Amygdala (tissue), 56 donors: ENCODE results near the gene BCL7C.
"Not testable (repeated sequence)": the region's sequence is repeated elsewhere in the genome, so short reads cannot be mapped to it uniquely, and the experiment has no call there.

ENCODE experiments used
- DNase-seq, 56 donors: peaks; one replicate each; lab custom pipeline; 2025; lab: John Stamatoyannopoulos, UW

Gene BCL7C

DNA sequence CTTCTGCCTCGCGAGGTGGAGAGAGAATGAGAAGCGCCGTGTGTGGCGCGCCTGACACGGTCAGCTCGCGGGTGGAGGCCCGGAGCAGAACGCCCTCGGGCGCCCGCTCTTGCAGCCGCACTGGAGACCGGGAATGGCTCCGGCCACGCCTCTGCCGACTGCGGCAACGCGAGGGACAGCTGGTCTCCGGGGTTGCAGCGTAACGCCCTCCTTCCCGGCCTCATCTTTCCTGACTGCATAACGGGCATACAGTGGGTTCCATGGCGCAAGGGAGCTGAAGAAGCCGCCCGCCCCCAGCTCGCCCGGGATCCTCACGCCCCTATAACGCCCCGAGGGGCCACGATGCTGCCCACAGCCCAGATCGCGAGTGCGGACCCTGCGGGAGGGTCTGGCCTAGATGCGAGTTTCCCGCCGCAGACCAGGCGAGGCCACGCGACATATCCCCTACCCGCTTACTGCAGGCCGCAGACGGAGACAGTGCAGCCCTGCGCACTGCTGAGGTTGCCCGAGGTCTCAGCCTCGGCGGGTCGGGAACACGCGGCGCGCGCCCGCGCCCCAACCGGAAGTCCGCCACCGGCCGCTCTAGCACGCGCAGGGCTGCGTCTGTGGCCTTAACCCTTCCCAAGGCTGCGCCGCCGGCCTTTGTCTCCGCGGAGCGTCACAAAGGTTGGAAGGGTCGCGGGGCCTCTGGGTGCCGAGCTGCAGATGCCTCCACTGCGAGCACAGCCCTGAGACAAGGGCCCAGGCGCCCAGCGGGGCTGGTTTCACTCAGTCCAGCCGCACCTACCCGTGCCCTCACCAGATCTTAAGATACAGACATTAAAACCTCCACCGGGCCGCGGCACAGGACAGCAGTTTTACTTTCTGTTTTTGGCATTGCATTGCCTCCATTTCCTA, 18.8 kb downstream of the BCL7C start:
- DNase-seq, result peak; percentile 24 to 92 (median 80)

DNA sequence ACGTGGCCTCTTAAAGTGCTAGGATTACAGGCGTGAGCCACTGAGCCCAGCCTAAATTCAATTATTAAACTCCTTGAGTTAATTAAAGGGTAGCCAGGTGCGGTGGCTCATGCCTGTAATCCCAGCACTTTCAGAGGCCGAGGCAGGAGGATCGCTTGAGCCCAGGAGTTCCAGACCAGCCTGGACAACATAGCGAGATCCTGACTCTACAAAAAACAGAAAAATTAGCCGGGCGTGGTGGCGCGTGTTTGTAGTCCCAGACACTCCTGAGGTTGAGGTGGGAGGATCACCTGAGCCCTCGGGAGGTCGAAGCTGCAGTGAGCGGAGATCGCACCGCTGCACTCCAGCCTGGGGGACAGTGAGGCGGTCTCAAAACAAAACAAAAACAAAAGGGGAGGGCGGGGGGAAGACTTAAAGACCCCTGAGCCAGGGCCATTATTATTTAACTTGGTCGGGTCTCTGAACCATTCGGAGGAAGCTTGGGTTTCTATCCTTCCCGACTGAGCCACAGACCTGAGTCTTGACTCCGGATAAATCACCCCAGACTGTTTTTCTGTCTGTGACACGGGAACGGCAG, 19.5 kb downstream of the BCL7C start:
- no peak for DNase-seq

DNA sequence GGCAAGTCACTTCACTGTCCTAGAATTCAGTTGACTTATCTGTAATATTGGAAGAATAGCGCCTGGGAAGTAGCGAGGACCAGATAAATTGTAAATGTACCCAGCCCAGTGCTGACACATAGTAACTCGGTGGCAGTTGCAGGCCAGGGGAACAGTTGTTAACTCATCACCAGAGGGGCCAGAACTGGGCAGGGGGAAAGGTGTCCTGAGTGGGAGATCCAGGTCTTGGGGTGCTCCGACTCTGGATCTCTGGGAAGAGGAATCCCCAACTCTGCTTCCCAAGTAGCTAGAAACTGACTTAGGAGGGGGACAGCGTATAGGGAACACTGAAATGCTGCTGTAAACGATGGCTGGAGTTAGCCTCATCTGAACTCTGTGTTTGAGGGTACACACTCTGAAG, 23.0 kb downstream of the BCL7C start:
- no peak for DNase-seq

DNA sequence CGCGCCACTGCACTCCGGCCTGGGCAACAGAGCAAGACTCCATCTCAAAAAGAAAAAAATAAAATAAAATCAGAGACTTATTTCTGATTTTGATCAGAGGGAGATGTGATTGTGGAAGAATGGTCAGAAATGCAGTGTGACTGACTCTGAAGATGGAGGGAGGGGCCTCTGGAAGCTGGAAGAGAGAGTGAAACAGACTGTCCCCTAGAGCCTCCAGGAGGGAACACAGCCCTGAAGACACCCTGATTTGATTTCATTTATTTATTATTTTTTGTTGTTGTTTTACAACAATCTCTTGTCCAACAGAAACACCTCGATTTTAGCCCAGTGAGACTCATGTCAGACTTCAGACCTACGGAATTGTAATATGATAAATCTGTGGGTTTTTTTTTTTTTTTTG, 26.1 kb downstream of the BCL7C start:
- no peak for DNase-seq

DNA sequence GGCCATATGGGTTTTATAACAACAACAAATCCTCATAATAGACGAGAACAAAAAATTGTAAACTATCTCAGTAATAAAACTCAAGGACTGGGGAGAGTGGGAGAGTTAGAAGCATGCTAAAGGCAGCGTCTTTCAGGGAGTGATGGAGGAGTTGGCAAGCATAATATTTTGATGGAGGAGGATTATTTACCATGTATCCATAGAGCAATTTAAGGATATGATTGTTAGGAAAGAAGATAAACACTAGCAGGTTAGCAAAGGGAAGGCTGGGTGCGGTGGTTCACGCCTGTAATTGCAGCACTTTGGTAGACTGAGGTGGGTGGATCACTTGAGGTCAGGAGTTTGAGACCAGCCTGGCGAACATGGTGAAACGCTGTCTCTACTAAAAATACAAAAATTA, 27.8 kb downstream of the BCL7C start:
- no peak for DNase-seq

DNA sequence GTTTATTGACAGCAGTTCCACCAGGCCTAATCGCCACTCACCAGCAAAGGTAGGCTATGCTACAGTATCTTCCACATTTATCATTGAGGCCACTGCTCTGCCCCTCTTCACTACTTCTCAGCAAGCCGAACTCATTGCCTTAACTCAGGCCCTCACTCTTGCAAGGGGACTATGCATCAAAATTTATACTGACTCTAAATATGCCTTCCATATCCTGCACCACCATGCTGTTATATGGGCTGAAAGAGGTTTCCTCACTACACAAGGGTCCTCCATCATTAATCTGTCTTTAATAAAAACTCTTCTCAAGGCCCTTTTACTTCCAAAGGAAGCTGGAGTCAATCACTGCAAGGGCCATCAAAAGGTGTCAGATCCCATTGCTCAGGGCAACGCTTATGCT, 30.7 kb downstream of the BCL7C start:
- not testable (repeated sequence) for DNase-seq

DNA sequence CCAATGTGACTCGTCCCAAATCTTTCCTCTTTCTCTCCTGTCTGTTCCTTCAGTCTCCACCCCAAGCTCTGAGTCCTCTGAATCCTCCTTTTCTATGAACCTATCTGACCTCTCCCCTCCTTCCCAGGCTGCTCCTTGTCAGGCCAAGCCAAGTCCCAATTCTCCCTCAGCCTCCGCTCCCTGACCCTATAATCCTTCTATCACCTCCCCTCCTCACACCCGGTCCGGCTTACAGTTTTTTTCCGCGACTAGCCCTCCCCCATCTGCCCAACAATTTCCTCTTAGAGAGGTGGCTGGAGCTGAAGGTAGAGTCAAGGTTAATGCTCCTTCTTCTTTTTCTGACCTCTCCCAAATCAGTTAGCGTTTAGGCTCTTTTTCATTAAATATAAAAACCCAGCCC, 33.1 kb downstream of the BCL7C start:
- DNase-seq, result not testable (repeated sequence)

DNA sequence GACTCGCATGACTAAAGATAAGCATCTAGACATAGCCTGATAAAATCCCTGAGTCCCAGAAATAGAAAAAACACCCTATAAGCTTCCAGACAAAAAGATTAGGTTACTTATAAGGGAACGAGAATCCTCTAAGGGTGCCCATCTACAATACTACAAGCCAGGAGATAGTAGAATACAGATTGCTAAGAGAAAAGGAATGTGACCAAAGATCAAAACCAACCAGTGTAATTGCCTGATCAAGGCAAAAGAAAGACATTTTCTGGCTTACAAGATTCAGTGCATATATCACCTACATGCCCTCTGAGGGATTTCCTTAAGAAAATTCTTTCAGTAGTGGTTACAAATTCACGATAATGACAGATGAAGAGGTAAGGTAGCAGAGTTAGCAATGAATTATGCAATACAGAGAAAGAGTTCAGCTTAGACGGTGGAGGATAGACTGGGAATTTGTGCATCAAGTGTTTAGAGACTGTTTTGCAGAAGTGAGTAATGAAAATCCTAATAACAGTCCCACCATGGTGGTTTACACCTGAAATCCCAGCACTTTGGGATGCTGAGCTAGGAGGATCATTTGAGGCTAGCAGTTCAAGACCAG, 35.0 kb downstream of the BCL7C start:
- DNase-seq, result no peak

DNA sequence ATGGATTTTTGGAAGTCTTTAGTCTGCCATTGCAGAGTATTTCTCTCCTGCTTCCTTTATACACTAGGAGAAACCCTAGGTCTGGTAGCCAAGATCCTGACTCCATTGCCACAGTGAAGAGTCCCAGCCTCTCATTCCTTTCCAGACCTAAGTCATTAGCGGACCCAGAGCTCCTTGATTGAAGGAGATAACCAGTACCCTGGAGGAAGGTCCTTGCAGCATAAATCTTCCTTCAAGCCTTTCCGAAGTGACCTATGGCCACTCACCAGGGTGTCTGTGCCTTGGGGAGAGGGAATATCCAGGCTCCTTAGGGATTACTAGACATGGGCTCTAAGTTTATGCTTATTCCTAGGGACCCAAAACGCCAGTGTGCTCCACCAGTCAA, 35.8 kb downstream of the BCL7C start:
- DNase-seq, result no peak

DNA sequence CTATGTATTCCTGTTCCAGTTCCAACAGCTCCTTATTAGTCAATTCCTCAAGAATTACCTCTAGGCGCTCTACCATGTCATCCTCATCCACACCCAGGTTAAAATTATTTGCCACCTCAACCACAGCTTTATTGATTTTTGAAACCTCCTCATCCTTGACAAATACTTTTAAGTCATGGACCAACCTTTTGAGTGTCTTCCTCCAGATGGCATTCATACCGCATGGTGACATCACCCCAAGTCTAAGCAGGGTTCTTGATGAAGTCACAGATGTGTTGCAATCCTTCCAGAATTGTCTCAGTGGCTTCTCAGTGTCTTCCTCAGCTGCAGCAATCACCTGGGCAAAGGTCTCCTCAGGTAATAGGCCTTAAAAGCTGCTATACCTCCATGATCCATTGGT, 40.1 kb downstream of the BCL7C start:
- DNase-seq, result no peak

DNA sequence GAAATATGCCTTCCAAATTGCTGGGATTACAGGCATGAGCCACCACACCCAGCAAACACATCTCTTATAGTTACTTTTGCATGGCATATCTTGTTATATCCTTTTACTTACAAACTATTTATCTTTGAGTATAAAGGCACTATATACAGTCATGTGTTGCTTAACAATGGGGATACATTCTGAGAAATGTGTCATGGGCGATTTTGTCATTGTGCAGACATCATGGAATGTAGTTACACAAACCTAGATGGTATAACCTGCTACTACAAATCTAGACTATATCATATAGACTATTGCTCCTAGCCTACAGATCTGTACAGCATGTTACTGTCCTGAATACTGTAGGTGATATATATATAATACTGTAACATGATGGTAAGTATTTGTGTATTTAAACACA, 43.6 kb downstream of the BCL7C start:
- no peak for DNase-seq

DNA sequence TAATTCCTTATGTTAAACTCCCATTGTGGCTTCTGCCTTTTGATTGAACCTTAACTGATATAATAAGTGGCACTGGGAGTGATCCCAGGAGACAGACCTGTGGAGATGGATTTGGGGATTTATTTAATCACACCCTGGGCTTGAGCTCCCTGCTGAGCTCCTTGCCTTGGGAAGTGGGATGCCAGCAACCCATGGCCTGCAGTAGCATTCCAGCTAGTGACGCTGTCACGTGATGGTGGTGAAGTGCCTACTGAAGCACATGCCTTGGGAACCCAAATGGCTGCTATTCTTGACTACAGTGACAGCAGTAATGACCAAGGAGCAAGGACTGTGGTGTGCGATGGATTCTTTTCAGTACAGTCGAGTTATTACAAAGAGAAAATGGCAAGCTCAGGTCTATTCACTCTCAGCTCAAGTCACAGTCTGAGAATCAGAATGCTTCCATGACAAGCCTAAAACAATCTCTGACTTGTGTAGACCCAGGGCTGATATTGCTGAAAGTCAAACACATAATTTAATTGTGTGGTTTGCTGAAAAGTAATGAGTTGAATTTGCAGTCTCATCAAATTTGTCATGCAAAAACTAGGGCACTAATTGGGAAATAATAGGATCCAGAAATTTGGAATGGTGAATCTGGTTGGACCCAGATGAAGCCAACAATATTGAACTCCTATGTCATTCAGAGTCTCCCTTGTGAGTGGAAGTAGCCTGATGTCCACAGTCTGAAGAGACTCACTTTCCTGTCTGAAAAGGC, 47.1 kb downstream of the BCL7C start:
- no peak for DNase-seq

DNA sequence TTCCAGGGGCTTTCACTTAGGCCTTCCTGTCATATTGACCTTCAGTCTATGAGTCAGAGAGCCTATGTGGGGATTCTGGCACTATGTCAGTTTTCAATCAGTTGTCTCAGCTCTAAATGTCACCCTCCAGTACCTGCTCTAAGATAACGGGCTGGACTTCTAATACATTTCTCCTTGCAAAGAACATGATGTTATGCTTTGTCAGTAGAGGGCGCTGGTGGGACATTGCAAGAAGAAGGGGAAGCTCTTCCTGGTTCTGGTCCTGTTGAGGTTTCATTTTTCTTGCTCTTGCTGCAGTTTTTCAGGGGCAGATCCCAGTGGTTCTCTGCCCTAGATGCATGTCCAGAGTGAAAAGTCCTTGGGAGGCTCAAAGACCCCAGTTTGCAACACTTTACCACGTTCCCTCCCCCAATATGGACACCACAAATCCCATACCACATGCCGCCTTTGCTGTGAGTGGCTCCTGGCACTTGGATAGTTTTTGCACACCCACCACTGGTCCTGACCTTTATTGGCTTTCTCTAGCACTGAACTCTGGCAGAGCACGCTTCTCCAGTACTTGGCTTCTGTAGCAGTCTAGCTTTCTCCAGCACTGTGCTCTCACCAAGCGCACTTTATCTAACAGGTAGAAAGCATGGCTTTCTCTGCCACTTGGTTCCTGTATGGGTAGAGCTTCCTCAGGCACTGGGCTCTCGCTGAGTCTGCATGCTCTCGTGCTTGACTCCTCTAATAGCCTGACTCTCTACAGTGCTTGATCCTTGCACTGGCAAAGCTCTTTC, 49.0 kb downstream of the BCL7C start:
- DNase-seq, result peak in 41 of 56 donors; percentile 1 to 73 (median 30)

DNA sequence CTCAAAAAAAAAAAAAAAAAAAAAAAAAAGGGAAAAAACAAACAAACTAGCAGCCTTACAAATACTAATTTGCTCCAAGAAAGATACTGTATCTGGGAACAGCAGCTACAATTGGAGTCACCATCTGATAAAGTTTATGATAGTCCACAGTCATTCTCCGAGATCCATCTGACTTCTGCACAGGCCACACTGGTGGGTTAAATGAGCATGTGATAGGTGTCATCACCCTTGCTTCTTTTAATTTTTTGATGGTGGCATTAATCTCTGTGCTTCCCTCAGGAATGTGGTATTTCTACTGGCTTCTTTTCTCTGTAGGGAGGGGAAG, 49.6 kb downstream of the BCL7C start:
- DNase-seq, result no peak

DNA sequence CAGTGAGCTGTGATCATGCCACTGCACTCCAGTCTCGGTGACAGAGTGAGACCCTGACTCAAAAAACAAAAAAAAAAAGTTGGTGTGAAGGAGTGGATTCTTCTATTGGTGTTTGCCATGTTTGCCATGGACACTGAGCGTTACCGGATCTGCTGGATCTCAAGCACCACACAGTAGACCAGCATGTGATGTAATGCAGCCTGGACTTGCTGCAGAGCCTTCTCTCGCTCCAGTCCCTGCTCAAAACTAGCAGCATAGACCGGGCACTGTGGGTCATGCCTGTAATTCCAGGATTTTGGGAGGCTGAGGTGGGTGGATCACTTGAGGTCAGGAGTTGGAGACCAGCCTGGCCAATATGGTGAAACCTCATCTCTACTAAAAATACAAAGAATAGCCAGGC, 50.4 kb downstream of the BCL7C start:
- no peak for DNase-seq

DNA sequence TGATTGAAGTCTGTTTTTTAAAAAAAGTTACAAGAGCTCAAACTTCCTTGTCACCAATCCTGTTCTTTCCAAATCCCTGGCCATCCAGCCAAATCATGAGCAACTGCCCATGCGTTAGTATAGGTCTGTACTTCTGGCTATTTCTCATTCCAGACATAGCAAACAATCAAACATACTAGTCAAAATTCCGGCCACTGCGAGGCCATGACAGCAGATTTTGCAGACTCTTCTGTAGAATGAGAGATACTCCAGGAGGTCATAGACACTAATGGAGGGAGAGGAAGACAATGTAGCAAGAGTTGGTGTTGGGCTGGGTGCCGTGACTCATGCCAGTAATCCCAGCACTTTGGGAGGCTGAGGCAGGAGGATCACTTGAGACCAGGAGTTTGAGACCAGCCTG, 50.9 kb downstream of the BCL7C start:
- no peak for DNase-seq

DNA sequence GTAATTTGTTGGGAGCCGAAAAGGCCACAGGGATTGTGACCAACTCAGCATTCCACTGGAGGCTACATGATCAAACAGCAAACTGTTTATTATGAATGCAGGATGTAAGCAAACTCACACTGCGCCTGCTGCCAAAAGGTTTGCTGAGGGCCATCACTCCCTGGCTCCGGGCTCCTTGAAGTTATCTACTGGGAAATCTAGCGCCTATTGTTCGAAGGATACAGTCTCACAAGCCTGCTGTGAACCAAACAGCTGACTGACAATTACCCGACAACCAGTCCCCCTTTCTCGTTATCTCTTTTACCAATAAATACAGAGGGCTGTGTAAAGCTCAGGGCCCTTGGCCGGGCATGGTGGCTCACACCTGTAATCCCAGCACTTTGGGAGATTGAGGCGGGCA, 52.5 kb downstream of the BCL7C start:
- no peak for DNase-seq

DNA sequence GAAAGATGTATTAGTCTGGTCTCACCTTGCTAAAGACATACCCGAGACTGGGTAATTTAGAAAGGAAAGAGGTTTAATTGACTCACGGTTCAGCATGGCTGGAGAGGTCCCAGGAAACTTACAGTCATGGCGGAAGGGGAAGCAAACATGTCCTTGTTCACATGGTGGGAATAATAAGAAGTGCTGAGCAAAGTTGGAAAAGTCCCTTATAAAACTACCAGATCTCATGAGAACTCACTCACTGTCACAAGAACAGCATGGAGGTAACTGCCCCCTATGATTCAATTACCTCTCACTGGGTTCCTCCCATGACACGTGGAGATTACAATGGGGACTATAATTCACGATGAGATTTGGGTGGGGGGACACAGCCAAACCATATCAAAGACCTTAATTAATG, 53.3 kb downstream of the BCL7C start:
- DNase-seq, result no peak

DNA sequence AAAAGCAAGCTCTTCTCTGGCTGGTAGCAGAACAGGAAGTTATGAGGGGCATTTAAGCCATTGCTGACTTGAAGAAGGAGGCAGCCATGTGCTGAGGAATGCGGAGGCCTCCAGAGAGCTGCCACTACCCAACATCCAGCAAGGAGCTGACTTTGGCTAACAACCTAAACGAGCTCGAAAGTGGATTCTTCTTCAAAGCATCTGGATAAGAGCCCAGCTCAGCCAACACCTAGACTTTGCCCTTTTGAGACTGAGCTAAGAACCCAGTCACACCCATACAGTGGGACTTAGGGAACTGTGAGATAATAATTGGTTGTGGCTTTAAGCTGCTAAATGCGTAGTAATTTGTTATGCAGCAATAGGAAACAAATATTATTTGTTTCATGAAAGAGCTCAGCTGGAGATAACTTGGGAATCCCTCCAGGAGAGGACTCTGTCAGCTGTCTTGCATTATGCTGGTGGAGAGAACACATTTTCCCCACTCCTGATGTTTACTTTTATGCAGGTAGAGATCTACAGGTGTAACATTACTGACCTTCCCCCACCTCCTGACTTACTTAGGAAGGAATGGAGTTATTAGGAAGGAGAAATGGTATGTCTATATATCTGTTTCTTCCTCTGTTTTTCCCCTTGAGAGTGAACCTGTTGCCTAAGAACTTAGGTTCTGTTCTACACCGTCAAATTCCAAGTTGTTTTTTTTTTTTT, 54.2 kb downstream of the BCL7C start:
- no peak for DNase-seq

DNA sequence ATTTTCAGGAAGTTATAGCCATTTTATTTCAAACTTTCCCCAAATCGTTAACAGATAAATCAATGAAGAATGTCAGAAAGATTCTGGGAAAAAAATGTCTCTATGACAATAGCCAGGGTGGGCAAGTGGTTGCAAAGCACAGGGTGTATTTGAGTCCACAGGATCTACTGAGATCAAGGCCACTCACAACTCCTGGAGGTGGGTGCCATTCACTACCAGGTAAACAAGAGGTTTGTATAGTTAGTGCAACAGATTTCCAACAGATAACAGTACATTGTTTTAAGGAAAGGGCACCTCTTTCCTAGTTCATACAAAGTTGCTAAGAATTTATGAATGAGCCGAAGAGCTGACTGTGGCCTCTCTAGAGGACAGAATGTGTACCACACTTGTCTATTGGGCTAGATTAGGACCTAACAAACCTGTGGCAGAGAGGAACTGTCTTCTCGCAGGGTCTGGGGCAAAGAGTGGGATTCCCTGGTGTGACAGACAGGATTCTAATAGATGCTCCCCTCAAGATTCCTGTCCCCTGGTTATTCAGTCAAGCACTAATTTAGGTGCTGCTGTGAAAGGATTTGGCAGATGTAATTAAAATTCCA, 54.9 kb downstream of the BCL7C start:
- DNase-seq, result no peak
